BLaER1 (cell line): ENCODE measurements around the gene RTP5.
"Not testable (repeated sequence)": the region's sequence is repeated elsewhere in the genome, so short reads cannot be mapped to it uniquely, and the experiment has no call there.

Source experiments
- H3K27ac ChIP-seq: shearing (Covaris generic); formaldehyde crosslinking; 2 replicates; pipeline ENCODE4 v1.8.1; 2022
- H3K27me3 ChIP-seq: shearing (Covaris generic); formaldehyde crosslinking; 2 replicates; pipeline ENCODE4 v1.8.1; 2022
- H3K36me3 ChIP-seq: shearing (Covaris generic); formaldehyde crosslinking; 2 replicates; pipeline ENCODE4 v1.8.1; 2022
- H3K4me1 ChIP-seq: shearing (Covaris generic); formaldehyde crosslinking; 2 replicates; pipeline ENCODE4 v1.8.1; 2022
- H3K4me2 ChIP-seq: shearing (Covaris generic); formaldehyde crosslinking; 2 replicates; pipeline ENCODE4 v1.8.1; 2022
- H3K4me3 ChIP-seq: shearing (Covaris generic); formaldehyde crosslinking; 2 replicates; pipeline ENCODE4 v1.8.1; 2022
- H3K9ac ChIP-seq: shearing (Covaris generic); formaldehyde crosslinking; 2 replicates; pipeline ENCODE4 v1.8.1; 2022
- H3K9me3 ChIP-seq: shearing (Covaris generic); formaldehyde crosslinking; 2 replicates; pipeline ENCODE4 v1.8.1; 2022
- H4K20me1 ChIP-seq: shearing (Covaris generic); formaldehyde crosslinking; 2 replicates; pipeline ENCODE4 v1.8.1; 2022
- Cebpa-rat ChIP-seq: shearing (Covaris generic); IDR thresholded peaks from 2 replicates; pipeline ENCODE4 v1.8.1; 2022

RTP5 gene

DNA sequence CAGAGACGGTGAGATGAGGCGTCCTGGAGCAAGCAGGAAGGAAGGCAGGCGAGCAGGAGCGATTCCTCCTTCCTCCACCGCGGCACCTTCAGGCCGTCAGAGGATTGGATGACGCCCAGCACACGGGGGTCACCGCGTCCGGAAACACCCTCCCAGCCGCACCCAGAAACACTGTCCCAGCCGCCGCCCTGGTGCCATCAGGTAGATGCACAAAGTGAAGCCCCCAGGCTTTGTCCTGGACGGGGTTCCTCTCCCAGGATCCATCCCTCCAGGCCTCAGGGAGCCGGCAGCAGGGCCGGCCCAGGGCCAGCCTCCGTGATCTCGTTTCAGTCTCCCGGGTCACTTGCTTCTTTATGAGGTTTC is 31.5 kb downstream of the RTP5 start:
- H4K20me1 ChIP-seq: peaks cover 93% of the 10 kb centered on the region
- peak overlapping the region; percentile 61 for H3K27ac ChIP-seq
- TF ChIP-seq Cebpa-rat: no peak
- peak overlapping the region; percentile 82 for H3K4me2 ChIP-seq
- peak overlapping the region; percentile 68 for H3K9ac ChIP-seq
- H3K27me3 ChIP-seq: no peaks in the 10 kb centered on the region
- H3K9me3 ChIP-seq: no peaks in the 10 kb centered on the region
- peaks cover 58% of the 10 kb centered on the region for H3K36me3 ChIP-seq
- peak overlapping the region; percentile 14; the same call in 1 of the 2 replicates for H3K4me3 ChIP-seq
- peaks cover 95% of the 10 kb centered on the region for H3K4me1 ChIP-seq

DNA sequence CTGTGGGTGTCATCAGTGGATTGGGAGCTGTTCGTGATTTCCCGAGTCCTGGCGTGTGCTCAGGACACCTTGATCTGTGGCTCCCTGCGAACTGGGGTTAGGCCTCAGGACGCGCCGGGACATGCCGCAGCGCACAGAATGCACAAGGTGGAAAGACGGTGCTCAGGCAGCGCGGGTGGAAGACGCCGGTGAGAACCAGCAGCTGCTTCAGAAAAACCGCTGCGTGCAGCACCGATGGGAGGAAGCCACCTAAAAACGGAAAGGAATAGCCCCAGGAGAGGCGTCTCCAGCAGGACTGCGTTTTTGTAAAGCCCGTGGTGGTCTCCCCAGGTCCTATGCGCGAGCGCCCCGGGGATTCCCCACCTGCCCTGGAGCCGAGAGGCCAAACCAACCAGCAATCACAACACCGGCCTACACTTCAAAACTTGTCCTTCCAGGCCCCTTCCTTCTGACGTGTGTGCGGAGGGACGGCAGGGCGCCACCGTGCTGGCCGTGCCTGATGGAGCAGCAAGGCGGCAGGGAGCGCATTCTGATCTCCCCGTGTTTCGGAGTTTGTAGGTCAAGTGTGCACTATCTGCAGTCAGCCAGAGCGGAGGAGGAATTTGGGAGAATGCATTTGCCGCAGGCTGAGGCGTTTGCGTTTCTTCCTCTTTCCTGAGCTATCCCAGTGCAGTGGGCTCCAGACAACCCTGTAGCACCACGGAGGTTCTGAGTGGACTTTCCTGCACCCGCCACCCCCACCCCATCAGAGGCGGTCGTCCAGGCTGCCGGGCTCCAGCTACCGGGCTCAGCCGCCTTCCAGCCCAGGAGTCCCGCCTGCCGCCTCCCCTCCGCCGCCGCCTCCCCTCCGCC is 32.2 kb downstream of the RTP5 start:
- Histone ChIP-seq H3K4me3 (peak overlapping the region; percentile 14; the same call in 1 of the 2 replicates), H3K4me2 (peak overlapping the region; percentile 82), H3K9me3 (no peaks in the 10 kb centered on the region), H3K9ac (peak overlapping the region; percentile 68), H3K4me1 (peaks cover 98% of the 10 kb centered on the region), H3K36me3 (peaks cover 65% of the 10 kb centered on the region), H3K27me3 (no peaks in the 10 kb centered on the region), H4K20me1 (peaks cover 98% of the 10 kb centered on the region), H3K27ac (peak overlapping the region; percentile 61)
- no peak for TF ChIP-seq Cebpa-rat

- H4K20me1 ChIP-seq: peaks cover 98% of the 10 kb centered on the region
- H3K27me3 ChIP-seq: no peaks in the 10 kb centered on the region
- peak overlapping the region; percentile 73 for H3K9ac ChIP-seq
- no peak for TF ChIP-seq Cebpa-rat
- H3K9me3 ChIP-seq: no peaks in the 10 kb centered on the region
- peak overlapping the region; percentile 85 for H3K27ac ChIP-seq
- peaks cover 90% of the 10 kb centered on the region for H3K4me1 ChIP-seq
- H3K4me3 ChIP-seq: peak overlapping the region; percentile 50
- peak overlapping the region; percentile 99 for H3K4me2 ChIP-seq
- peaks cover 66% of the 10 kb centered on the region for H3K36me3 ChIP-seq
Measured at GRCh38 chr2:241902357-241902991, 32.9 kb downstream of the RTP5 start.

- H3K27me3 ChIP-seq: no peaks in the 10 kb centered on the region
- H3K36me3 ChIP-seq: peaks cover 67% of the 10 kb centered on the region
- peak overlapping the region; percentile 85 for H3K27ac ChIP-seq
- H3K9ac ChIP-seq: peak overlapping the region; percentile 73
- peaks cover 98% of the 10 kb centered on the region for H4K20me1 ChIP-seq
- peak overlapping the region; percentile 50 for H3K4me3 ChIP-seq
- H3K4me2 ChIP-seq: peak overlapping the region; percentile 99
- peaks cover 81% of the 10 kb centered on the region for H3K4me1 ChIP-seq
- 0 out of 2 replicates have a peak, but pooled peaks cover 6% of the 10 kb centered on the region for H3K9me3 ChIP-seq
- TF ChIP-seq Cebpa-rat: no peak
Measured at GRCh38 chr2:241903121-241904010, 33.8 kb downstream of the RTP5 start.

DNA sequence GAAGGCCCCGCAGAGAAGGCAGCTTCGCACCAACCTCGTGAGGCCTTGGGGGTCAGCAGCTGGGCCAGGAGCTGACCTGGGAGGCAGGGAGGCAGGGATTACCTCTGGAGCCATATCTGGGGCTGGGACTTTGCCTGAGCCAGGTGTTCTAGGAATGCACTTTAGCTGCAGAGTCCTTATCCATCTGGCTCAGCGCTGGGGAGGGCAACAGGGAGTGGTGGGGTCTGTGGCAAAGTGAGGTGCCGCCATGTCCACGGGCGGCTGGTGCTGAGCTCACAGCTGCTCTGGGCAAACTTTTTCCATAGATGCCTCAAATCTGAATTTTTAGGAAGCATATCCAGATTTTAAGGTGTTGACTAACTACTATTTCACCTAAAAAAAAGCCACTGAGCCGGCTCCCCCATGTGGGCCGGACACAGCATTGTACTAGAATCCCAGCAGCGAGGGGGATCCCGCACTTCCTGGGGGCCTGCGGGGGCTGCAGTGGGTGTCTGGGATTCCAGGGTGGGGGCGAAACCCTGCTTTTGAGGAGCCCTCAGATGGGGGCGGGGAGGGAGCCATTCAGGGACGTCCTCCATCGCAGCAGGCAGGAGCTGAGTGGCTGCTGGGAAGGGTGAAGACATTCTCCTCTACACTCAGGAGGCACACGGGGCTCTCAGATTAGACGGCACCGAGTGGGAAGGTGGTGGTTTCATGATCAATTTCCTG is 34.6 kb downstream of the RTP5 start:
- no peaks in the 10 kb centered on the region for H3K27me3 ChIP-seq
- peak overlapping the region; percentile 85 for H3K27ac ChIP-seq
- peaks cover 13% of the 10 kb centered on the region; the same call in 1 of the 2 replicates for H3K9me3 ChIP-seq
- TF ChIP-seq Cebpa-rat: no peak
- peak overlapping the region; percentile 99 for H3K4me2 ChIP-seq
- 0 out of 2 replicates have a peak overlapping the region, but pooled peaks have one; percentile 50 for H3K4me3 ChIP-seq
- H3K36me3 ChIP-seq: peaks cover 71% of the 10 kb centered on the region
- H3K9ac ChIP-seq: peak overlapping the region; percentile 61; the same call in 1 of the 2 replicates
- H3K4me1 ChIP-seq: peaks cover 73% of the 10 kb centered on the region
- H4K20me1 ChIP-seq: peaks cover 98% of the 10 kb centered on the region

DNA sequence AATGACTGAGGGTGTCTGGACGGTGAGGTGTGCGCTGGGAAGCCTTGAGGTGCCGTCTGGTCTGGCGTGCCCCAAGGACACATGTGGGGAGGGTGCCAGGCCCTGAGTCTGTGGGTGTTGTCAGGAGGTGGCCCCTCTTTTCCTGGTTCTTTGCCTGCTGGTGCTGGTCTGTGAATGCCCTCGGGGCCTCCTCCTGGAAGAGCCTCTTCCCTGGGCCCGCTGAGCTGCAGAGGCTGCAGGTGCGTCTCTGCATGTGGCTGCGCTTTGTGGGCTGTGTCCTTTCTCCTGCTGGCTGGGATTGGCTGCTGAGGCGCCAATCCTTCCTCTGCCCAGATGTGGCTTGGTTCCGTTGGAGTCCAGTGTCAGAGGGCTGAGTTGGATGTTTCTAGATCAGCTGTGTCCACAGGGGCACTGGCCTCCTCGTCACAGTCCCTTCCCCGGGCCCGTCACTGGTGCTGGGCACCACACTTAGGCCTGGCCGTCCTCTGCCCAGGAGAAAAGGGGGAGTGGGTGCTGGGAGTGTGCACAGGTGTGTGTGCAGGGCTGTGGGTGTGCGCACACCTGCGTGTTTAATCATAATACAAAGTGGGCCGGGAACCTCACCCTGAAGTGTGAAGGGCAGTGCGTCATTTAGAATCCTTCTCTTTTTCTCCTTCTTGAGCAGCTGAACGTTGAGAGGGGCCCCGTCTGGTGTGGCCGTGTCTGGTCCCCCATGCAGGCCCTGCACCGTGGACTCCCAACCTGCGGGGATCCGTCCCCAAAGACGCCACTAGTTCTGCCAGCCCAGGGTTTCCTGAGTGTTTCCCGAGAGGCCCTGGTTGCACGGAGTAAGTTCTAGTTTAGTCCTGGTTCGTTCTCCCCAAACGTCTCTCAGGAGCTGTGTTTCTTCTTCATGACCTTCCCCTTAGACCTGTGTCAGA is 35.5 kb downstream of the RTP5 start:
- Histone ChIP-seq H3K27me3 (no peaks in the 10 kb centered on the region), H4K20me1 (peaks cover 98% of the 10 kb centered on the region), H3K4me1 (peaks cover 64% of the 10 kb centered on the region), H3K9me3 (peaks cover 21% of the 10 kb centered on the region), H3K9ac (peak overlapping the region; percentile 61), H3K4me2 (peak overlapping the region; percentile 99), H3K27ac (peak overlapping the region; percentile 85), H3K36me3 (peaks cover 73% of the 10 kb centered on the region), H3K4me3 (0 out of 2 replicates have a peak overlapping the region, but pooled peaks have one; percentile 18)
- TF ChIP-seq Cebpa-rat: no peak

GRCh38 chr2:241905716-241906377 is 36.3 kb downstream of the RTP5 start:
- Histone ChIP-seq H3K27ac (peak overlapping the region; percentile 85), H3K36me3 (peaks cover 73% of the 10 kb centered on the region), H3K4me2 (peak overlapping the region; percentile 99), H3K4me3 (0 out of 2 replicates have a peak overlapping the region, but pooled peaks have one; percentile 18), H3K27me3 (no peaks in the 10 kb centered on the region), H3K9ac (peak overlapping the region; percentile 61), H3K4me1 (peaks cover 56% of the 10 kb centered on the region), H3K9me3 (peaks cover 29% of the 10 kb centered on the region), H4K20me1 (peaks cover 98% of the 10 kb centered on the region)
- no peak for TF ChIP-seq Cebpa-rat

GRCh38 chr2:241906378-241906770 is 36.8 kb downstream of the RTP5 start:
- H3K27ac ChIP-seq, H3K27me3 ChIP-seq, H3K4me3 ChIP-seq, H3K9ac ChIP-seq: not testable (repeated sequence)
- Histone ChIP-seq H3K9me3 (peaks cover 34% of the 10 kb centered on the region), H3K4me1 (peaks cover 51% of the 10 kb centered on the region), H4K20me1 (peaks cover 95% of the 10 kb centered on the region), H3K4me2 (peak overlapping the region; percentile 99; the same call in 1 of the 2 replicates), H3K36me3 (peaks cover 73% of the 10 kb centered on the region)
